Karpas-422 (cell line): ENCODE data around the gene ICE2. TPM values are rescaled to one million over a fixed set of nuclear protein-coding genes. Genes with fewer than 3 reads are reported as not detected.

ENCODE experiments used
- DNase-seq: peaks from one replicate; pipeline ENCODE4 v3.0.0-alpha.2; 2015
- H2AFZ ChIP-seq: fragments of 200-600 bp; sonication (generic); 2 replicates; pipeline ENCODE4 v1.6.1; 2014; ENCODE audit warnings: antibody characterized with exemption, low read length, mixed read lengths
- H3K27ac ChIP-seq: fragments of 200-600 bp; sonication (generic); 2 replicates; pipeline ENCODE4 v1.5.1; 2014; ENCODE audit warnings: mild to moderate bottlenecking, low read length, moderate library complexity
- H3K27me3 ChIP-seq: fragments of 200-600 bp; sonication (generic); 2 replicates; pipeline ENCODE4 v1.6.1; 2014; ENCODE audit warnings: low read length, mixed read lengths
- H3K36me3 ChIP-seq: fragments of 200-600 bp; sonication (generic); 2 replicates; pipeline ENCODE4 v1.6.1; 2014; ENCODE audit warnings: low read length, mixed read lengths; ENCODE audit not compliant: insufficient read depth
- H3K4me1 ChIP-seq: fragments of 200-600 bp; sonication (generic); 2 replicates; pipeline ENCODE4 v1.6.1; 2014; ENCODE audit warnings: mild to moderate bottlenecking, low read length, mixed read lengths
- H3K4me2 ChIP-seq: fragments of 200-600 bp; sonication (generic); 2 replicates; pipeline ENCODE4 v1.6.1; 2014; ENCODE audit warnings: low read length, low read depth, mild to moderate bottlenecking; ENCODE audit not compliant: poor library complexity, severe bottlenecking
- H3K4me3 ChIP-seq: fragments of 200-600 bp; sonication (generic); 2 replicates; pipeline ENCODE4 v1.5.1; 2014; ENCODE audit warnings: mild to moderate bottlenecking, antibody characterized with exemption, low read length, mixed read lengths
- H3K79me2 ChIP-seq: fragments of 200-600 bp; sonication (generic); 2 replicates; pipeline ENCODE4 v1.6.1; 2014; ENCODE audit warnings: mild to moderate bottlenecking, low read length, mixed read lengths
- H3K9ac ChIP-seq: fragments of 200-600 bp; sonication (generic); 2 replicates; pipeline ENCODE4 v1.6.0; 2014; ENCODE audit warnings: low read length
- H3K9me2 ChIP-seq: fragments of 200-600 bp; sonication (generic), shearing (Covaris generic); replicated peaks from 2 replicates; pipeline ENCODE4 v1.6.0; 2014; ENCODE audit warnings: mild to moderate bottlenecking, low read length, moderate library complexity; ENCODE audit not compliant: insufficient read depth
- H3K9me3 ChIP-seq: fragments of 300-700, 200-600 bp; sonication (generic); 2 replicates; pipeline ENCODE4 v1.6.1; 2014; ENCODE audit warnings: low read length, mixed read lengths
- H4K20me1 ChIP-seq: fragments of 200-600 bp; sonication (generic); 2 replicates; pipeline ENCODE4 v1.6.1; 2014; ENCODE audit warnings: mild to moderate bottlenecking, antibody characterized with exemption, low read length, low read depth; ENCODE audit not compliant: insufficient read depth
- total RNA-seq: library from RNA; depleted of rRNA; stranded (reverse); fragments of >200 nt; shearing (Covaris generic); gene quantifications from 2 replicates; pipeline ENCODE4 v1.2.3, GENCODE V29; 2014; ENCODE audit warnings: low replicate concordance

Gene ICE2
- total RNA-seq, 1 experiment from 2014 or later: 66.3 TPM

DNA sequence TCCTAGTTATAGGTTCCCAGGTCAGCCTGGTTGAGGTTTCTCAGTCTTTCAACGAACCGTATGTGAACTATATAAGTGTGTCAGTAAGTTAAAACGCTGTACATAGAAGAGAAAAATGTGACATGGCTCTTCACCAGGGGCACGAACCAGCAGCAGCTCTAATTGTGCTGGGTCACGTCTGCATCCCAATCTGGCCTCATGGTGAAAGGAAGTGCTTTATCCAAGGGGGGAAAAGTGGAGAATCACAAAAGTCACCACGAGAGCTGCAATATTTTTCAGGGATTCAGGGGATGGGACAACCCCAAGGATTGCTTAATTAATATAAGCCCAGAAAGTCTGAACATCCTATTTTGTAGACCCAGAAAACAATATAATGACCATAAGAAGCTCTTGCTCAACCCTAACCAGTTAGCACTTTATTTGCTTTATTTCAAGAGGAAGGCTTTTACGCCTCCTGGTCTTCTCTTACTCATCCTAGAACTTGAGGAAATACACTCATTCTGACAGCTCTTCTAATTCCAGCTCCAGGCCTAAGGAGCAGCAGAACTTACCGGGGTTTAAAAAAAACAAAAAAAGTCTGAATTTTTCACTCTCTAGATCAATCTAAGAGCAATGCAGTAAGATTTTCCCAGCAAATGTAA lies 97.7 kb downstream of the ICE2 start:
- H4K20me1 ChIP-seq: no peaks in the 10 kb centered on the region
- H3K9me2 ChIP-seq: no peaks in the 10 kb centered on the region
- DNase-seq: no peak
- H3K9ac ChIP-seq: no peak overlapping the region
- no peaks in the 10 kb centered on the region for H3K27me3 ChIP-seq
- no peak overlapping the region for H3K4me3 ChIP-seq
- H3K36me3 ChIP-seq: no peaks in the 10 kb centered on the region
- H3K4me2 ChIP-seq: no peak overlapping the region
- H3K9me3 ChIP-seq: no peaks in the 10 kb centered on the region
- no peak overlapping the region for H2AFZ ChIP-seq
- H3K27ac ChIP-seq: no peak overlapping the region
- H3K79me2 ChIP-seq: no peaks in the 10 kb centered on the region
- no peaks in the 10 kb centered on the region for H3K4me1 ChIP-seq

DNA sequence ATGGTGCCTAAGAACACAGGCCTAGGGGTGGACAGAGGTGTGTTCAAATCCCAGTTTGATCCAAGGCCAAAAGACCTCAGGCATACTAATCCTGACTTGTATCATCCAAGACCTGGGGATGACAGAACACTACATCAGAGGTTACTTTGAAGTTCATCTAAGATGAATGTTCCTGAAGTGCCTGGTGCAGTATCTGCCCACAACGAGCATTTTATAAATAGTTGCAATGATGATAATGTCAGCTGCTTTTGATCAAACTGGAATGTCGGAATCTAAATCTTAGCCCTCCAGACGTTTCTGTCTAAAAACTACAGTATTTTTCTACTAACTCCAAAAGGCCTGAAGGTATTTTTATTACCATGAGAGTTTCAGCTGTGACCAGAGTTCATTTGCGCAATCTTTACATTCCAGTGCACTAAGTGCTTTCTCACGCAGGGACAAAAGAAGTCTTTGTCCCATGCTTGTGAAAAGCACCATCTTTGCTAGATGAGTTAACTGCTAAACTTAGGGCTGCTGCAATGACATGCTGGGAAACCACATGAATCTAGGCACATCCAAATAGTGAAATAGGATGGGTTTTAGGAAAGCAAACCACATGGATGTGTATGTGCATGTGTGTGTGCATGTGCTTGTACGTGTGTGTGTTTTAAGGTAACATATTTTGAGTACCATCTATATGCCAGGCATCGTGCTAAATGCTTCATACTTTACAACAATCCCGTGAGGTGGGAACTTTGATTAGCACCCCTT lies 99.2 kb downstream of the ICE2 start:
- Histone ChIP-seq H3K4me2 (no peak overlapping the region), H3K27ac (no peak overlapping the region), H3K4me3 (no peak overlapping the region), H3K9me2 (no peaks in the 10 kb centered on the region), H3K9me3 (no peaks in the 10 kb centered on the region), H4K20me1 (no peaks in the 10 kb centered on the region), H3K4me1 (no peaks in the 10 kb centered on the region), H3K36me3 (no peaks in the 10 kb centered on the region), H2AFZ (no peak overlapping the region), H3K9ac (no peak overlapping the region), H3K27me3 (no peaks in the 10 kb centered on the region), H3K79me2 (no peaks in the 10 kb centered on the region)
- no peak for DNase-seq

DNA sequence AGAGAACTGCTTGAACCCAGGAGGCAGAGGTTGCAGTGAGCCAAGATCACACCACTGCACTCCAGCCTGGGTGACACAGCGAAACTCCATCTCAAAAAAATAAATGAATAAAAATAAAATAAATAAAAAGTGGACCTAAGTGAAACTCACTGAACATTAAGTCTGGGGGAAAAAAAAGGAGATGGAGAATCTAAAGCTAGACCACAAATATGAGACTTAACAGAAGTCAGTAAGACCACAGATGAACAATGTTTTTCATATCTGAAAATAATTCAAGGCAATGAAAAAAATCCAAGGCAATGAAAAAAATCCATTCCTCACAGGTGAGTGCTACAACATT lies 99.8 kb downstream of the ICE2 start:
- Histone ChIP-seq H3K4me2 (no peak overlapping the region), H3K36me3 (no peaks in the 10 kb centered on the region), H4K20me1 (no peaks in the 10 kb centered on the region), H3K79me2 (no peaks in the 10 kb centered on the region), H3K9me3 (no peaks in the 10 kb centered on the region), H2AFZ (no peak overlapping the region), H3K9me2 (no peaks in the 10 kb centered on the region), H3K4me3 (no peak overlapping the region), H3K4me1 (no peaks in the 10 kb centered on the region), H3K9ac (no peak overlapping the region), H3K27ac (no peak overlapping the region), H3K27me3 (no peaks in the 10 kb centered on the region)
- DNase-seq: no peak

DNA sequence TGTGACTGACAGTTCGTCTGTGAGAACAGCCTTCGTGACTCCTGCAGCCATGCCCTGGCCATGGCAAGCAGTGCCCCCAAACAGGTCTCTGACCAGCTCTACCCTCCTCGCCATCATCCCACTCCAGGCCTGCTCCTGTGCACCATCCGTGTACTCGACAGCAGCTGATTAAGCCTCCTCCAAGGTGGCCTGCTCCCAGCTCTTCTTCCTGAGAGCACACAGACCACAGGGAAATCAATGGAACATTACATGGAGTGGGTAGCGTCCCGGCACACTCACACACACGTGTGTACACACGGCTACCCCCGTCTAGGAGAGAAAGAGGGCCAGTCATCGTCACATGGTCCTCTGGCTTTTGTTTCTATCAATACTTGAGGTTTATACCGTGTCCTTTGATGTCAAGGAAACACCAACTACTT lies 102.3 kb downstream of the ICE2 start:
- no peaks in the 10 kb centered on the region for H3K9me2 ChIP-seq
- no peaks in the 10 kb centered on the region for H3K4me1 ChIP-seq
- no peak overlapping the region for H3K4me3 ChIP-seq
- H3K9me3 ChIP-seq: no peaks in the 10 kb centered on the region
- H2AFZ ChIP-seq: no peak overlapping the region
- no peaks in the 10 kb centered on the region for H3K36me3 ChIP-seq
- no peaks in the 10 kb centered on the region for H3K79me2 ChIP-seq
- no peaks in the 10 kb centered on the region for H3K27me3 ChIP-seq
- H3K9ac ChIP-seq: no peak overlapping the region
- no peaks in the 10 kb centered on the region for H4K20me1 ChIP-seq
- H3K27ac ChIP-seq: no peak overlapping the region
- no peak for DNase-seq
- H3K4me2 ChIP-seq: no peak overlapping the region

DNA sequence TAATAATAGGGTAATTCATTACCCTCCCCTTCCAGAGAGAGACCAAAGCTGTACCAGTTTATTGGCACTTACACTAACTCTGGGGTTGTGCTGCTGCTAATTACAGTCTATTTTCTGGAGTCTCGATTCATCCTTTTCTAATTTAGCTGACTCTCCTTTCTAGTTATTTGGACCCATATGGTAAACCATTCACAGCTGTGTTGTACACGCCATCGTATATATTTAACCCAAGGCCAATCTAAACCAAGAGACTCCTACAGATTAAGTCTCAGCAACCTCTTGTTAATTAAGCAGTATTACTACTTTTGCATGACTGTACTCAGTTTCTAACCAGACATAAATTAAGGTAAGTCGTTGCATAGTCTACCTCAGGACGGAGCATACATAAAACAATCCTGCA lies 103.6 kb downstream of the ICE2 start:
- Histone ChIP-seq H3K9ac (no peak overlapping the region), H3K4me2 (no peak overlapping the region), H3K27ac (no peak overlapping the region), H2AFZ (no peak overlapping the region), H3K9me2 (no peaks in the 10 kb centered on the region), H3K4me3 (no peak overlapping the region), H3K4me1 (no peaks in the 10 kb centered on the region), H3K36me3 (no peaks in the 10 kb centered on the region), H3K9me3 (no peaks in the 10 kb centered on the region), H4K20me1 (no peaks in the 10 kb centered on the region), H3K27me3 (no peaks in the 10 kb centered on the region), H3K79me2 (no peaks in the 10 kb centered on the region)
- DNase-seq: no peak

DNA sequence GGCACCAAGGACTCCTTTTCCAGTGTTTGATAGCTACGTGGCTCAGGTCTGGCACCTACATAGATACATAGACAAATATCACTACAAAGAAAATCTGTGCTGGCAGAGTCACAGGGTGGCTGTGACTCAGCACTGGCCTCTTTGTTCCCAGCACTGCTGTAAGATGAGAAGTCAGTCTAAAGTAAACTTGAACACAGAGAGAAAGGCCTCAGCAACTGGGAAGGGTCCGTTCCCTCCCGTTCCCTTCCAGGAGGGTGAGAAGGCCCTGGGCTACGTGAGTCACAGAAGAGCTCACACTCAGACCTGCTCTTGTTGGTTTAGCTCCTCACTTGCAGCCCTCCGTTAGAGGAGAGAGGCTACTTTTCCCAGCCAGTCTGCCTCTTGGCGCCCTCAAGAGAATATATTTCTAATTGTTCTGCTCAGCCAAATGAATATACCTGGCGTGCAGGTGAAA lies 104.3 kb downstream of the ICE2 start:
- no peak overlapping the region for H3K4me2 ChIP-seq
- no peaks in the 10 kb centered on the region for H3K79me2 ChIP-seq

DNA sequence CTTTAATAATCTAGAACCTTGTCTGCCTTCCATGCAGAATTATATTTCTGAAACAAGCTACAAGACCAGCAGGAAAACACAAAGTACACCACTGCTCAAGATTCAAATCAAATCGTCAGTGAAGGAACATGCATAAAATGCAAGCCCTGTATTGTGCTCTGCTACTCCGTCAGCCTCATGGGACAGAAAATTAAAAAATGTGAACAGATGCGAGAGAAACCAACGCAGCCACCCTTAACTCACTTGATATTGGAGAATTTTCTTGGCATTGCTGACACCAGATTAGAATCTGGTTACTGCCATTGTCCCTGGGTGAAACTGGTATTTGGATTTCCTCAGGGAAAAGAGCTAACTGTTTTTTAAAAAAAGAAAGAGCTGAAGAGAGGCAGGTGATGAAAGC lies 104.7 kb downstream of the ICE2 start:
- H3K36me3 ChIP-seq: no peaks in the 10 kb centered on the region
- no peaks in the 10 kb centered on the region for H3K4me1 ChIP-seq
- no peaks in the 10 kb centered on the region for H3K9me3 ChIP-seq
- DNase-seq: no peak
- no peaks in the 10 kb centered on the region for H3K9me2 ChIP-seq
- no peak overlapping the region for H3K9ac ChIP-seq
- H4K20me1 ChIP-seq: no peaks in the 10 kb centered on the region
- H3K27me3 ChIP-seq: no peaks in the 10 kb centered on the region
- no peak overlapping the region for H3K4me3 ChIP-seq
- no peak overlapping the region for H2AFZ ChIP-seq
- H3K4me2 ChIP-seq: no peak overlapping the region
- H3K79me2 ChIP-seq: no peaks in the 10 kb centered on the region
- H3K27ac ChIP-seq: no peak overlapping the region

More for the DNA sequence above, 104.3 kb downstream of the ICE2 start:
- H3K27me3 ChIP-seq: no peaks in the 10 kb centered on the region
- H2AFZ ChIP-seq: no peak overlapping the region
- no peak overlapping the region for H3K9ac ChIP-seq
- no peaks in the 10 kb centered on the region for H3K9me3 ChIP-seq
- no peaks in the 10 kb centered on the region for H3K36me3 ChIP-seq
- no peaks in the 10 kb centered on the region for H4K20me1 ChIP-seq
- no peak overlapping the region for H3K4me3 ChIP-seq
- no peak for DNase-seq
- H3K27ac ChIP-seq: no peak overlapping the region
- H3K4me1 ChIP-seq: no peaks in the 10 kb centered on the region
- no peaks in the 10 kb centered on the region for H3K9me2 ChIP-seq

DNA sequence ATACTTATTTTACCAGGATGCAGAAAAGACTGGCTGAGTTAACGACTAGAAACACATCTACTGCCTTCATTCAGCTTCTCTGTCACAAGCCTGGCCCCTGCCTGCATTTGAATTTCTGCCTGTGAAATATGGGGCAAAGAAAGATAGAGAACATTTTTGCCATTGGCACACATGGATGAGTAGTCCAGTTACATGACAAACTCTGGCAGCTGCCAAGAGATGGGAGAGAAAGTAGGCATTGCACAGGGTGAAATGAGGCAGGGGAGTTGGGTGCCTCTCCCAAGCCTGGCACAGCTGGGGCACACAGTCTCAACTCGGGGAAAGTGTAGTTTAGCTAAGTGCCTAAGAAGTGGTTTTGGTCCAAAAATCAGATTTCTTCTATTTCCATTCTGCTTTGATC lies 105.2 kb downstream of the ICE2 start:
- no peak for DNase-seq
- H3K9me3 ChIP-seq: no peaks in the 10 kb centered on the region
- H3K4me1 ChIP-seq: no peaks in the 10 kb centered on the region
- no peaks in the 10 kb centered on the region for H3K79me2 ChIP-seq
- no peak overlapping the region for H3K9ac ChIP-seq
- no peaks in the 10 kb centered on the region for H3K9me2 ChIP-seq
- no peaks in the 10 kb centered on the region for H3K27me3 ChIP-seq
- no peak overlapping the region for H2AFZ ChIP-seq
- no peaks in the 10 kb centered on the region for H3K36me3 ChIP-seq
- no peak overlapping the region for H3K27ac ChIP-seq
- H3K4me2 ChIP-seq: no peak overlapping the region
- H4K20me1 ChIP-seq: no peaks in the 10 kb centered on the region
- no peak overlapping the region for H3K4me3 ChIP-seq
